Measurements from ENCODE around the gene LEMD1.

The LEMD1 gene

GRCh38 chr1:205421798-205422197 is at the start of gene LEMD1:
TSS of gene LEMD1 (minus strand) at chr1:205422056. CDS start at chr1:205420536, 1,520 bp downstream.
- no peak for DNase-seq (ENCODE audit: low spot score)

- no peak for DNase-seq (ENCODE audit: low spot score)
Measured at GRCh38 chr1:205470131-205470530, 48.3 kb upstream of the LEMD1 start.

- no peak for DNase-seq (ENCODE audit: low spot score)
Measured at GRCh38 chr1:205466595-205467220, 44.9 kb upstream of the LEMD1 start.

- no peak for DNase-seq (ENCODE audit: low spot score)
Measured at GRCh38 chr1:205465392-205465791, 43.5 kb upstream of the LEMD1 start.

- DNase-seq (ENCODE audit: low spot score), result peak; percentile 70
Measured at GRCh38 chr1:205458777-205459566, 37.1 kb upstream of the LEMD1 start.

- no peak for DNase-seq (ENCODE audit: low spot score)
Measured at GRCh38 chr1:205456868-205457745, 35.3 kb upstream of the LEMD1 start.

GRCh38 chr1:205456383-205456867 is 34.6 kb upstream of the LEMD1 start:
- DNase-seq (ENCODE audit: low spot score), result no peak

- DNase-seq (ENCODE audit: low spot score), result no peak
Measured at GRCh38 chr1:205455581-205456382, 33.9 kb upstream of the LEMD1 start, which contains the start of gene BLACAT1. TSS of gene BLACAT1 (minus strand) at chr1:205456045.

- DNase-seq (ENCODE audit: low spot score), result no peak
Measured at GRCh38 chr1:205454903-205455335, 33.1 kb upstream of the LEMD1 start.

GRCh38 chr1:205453466-205453865 is 31.6 kb upstream of the LEMD1 start:
- DNase-seq (ENCODE audit: low spot score), result no peak

GRCh38 chr1:205452933-205453332 is 31.1 kb upstream of the LEMD1 start:
- no peak for DNase-seq (ENCODE audit: low spot score)

- no peak for DNase-seq (ENCODE audit: low spot score)
Measured at GRCh38 chr1:205452364-205452763, 30.5 kb upstream of the LEMD1 start.

GRCh38 chr1:205451759-205452164 is 29.9 kb upstream of the LEMD1 start:
- DNase-seq (ENCODE audit: low spot score), result no peak

GRCh38 chr1:205451202-205451601 is 29.3 kb upstream of the LEMD1 start:
- no peak for DNase-seq (ENCODE audit: low spot score)

- no peak for DNase-seq (ENCODE audit: low spot score)
Measured at GRCh38 chr1:205450448-205450847, 28.6 kb upstream of the LEMD1 start.

GRCh38 chr1:205449750-205450443 is 28.0 kb upstream of the LEMD1 start:
- DNase-seq (ENCODE audit: low spot score), result peak; percentile 68

GRCh38 chr1:205449254-205449749 is 27.4 kb upstream of the LEMD1 start:
- no peak for DNase-seq (ENCODE audit: low spot score)

GRCh38 chr1:205448540-205449253 is 26.8 kb upstream of the LEMD1 start:
- DNase-seq (ENCODE audit: low spot score), result no peak

- DNase-seq (ENCODE audit: low spot score), result no peak
Measured at GRCh38 chr1:205447457-205448341, 25.8 kb upstream of the LEMD1 start.

Measured in AG08395 (cell line).